ENCODE measurements around the gene PLIN1. TPM values are rescaled to one million over a fixed set of nuclear protein-coding genes. Genes with fewer than 3 reads are reported as not detected.

PLIN1 gene
- total RNA-seq, 1 donor from 2014 or later: 1.3 TPM

DNA sequence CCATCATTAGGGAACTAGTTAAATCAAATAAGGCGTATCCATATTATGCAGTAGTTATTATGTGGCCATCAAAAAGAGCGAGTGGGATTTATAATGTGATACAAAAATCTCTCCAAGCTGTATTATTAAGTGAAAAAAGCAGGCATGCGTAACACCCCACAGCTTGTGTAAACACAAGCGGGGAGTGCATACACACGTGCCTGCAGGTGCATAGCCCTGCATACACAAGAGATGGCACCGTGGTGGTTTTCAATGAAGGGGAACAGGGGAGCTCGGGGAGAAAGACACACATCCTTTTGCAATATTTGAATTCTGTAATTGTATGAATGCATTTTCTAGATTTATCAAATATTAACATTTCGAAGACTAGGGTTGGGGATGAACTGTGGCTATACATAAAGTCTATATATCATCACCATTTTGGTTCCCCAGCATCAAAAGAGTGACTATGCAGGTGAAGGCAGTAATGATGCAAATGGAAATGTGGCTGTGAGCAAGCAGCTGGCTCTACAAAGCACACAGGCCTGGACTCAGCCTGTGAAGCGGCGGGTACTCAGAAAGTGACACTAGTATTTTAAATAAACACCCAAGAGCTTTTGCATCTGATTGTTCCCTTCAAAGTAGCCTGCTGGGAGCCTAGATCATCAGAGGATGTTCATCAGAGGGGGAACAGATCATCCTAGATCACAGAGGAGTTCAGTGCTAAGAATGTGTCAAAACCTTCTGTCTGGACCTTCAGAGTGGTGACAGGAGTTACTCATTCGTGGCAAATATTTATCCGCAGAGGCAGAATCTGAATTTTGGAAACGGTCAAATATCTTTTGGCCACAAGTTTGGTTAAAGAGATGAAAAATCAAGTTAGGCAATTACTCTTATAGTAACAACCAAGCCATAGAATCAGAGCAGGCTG lies 14.5 kb downstream of the PLIN1 start:
- H3K36me3 ChIP-seq: no peaks in the 10 kb centered on the region
- H3K27me3 ChIP-seq (ENCODE audit: low read depth): no peaks in the 10 kb centered on the region
- intact Hi-C loops (cut with DNase I): no loop called here
- H3K9me3 ChIP-seq: no peaks in the 10 kb centered on the region
- no peak for DNase-seq
- peaks cover 21% of the 10 kb centered on the region for H3K4me1 ChIP-seq
- H3K4me3 ChIP-seq: peak overlapping the region; percentile 57
- TF ChIP-seq, protein P1, sequence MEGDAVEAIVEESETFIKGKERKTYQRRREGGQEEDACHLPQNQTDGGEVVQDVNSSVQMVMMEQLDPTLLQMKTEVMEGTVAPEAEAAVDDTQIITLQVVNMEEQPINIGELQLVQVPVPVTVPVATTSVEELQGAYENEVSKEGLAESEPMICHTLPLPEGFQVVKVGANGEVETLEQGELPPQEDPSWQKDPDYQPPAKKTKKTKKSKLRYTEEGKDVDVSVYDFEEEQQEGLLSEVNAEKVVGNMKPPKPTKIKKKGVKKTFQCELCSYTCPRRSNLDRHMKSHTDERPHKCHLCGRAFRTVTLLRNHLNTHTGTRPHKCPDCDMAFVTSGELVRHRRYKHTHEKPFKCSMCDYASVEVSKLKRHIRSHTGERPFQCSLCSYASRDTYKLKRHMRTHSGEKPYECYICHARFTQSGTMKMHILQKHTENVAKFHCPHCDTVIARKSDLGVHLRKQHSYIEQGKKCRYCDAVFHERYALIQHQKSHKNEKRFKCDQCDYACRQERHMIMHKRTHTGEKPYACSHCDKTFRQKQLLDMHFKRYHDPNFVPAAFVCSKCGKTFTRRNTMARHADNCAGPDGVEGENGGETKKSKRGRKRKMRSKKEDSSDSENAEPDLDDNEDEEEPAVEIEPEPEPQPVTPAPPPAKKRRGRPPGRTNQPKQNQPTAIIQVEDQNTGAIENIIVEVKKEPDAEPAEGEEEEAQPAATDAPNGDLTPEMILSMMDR (IDR thresholded peaks at IDR 0.05): no peak
- H3K27ac ChIP-seq: peak overlapping the region; percentile 84
- no peak for ATAC-seq

DNA sequence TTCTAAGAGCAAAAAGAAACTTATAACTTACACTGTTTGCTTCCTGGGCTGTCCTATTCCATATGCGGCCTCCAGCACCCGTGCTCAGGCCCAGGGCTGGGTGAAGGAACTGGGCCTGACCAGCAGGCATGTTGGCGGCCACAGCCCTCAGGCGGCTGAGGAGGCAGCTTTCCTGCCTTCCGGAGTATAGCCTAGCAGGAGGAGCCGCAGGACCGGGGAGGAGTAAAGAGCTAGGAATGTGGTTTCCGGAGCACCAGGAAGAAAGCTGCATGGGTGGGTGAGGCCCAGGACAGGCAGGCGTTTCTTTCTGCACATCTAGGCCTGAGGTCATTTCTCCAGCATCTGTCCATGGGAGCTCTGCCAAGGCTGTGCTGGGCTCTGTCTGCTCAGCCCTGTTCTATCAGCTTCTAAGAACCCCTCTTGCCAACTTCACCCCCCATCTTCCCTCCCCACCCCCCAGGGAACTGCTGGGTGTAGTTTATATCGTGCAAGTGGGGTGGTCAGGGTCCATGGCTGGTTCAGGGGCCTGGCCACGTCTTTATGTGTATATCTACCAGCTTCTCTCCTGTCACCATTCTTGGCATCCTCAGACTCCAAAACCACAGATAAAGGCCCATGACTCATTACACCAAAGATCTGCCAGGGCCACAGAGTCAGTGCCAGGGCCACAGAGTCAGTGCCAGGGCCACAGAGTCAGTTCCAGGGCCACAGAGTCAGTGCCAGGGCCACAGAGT lies 16.1 kb downstream of the PLIN1 start:
- H3K4me3 ChIP-seq: no peak overlapping the region
- intact Hi-C loops (cut with DNase I): no loop called here
- H3K9me3 ChIP-seq: no peaks in the 10 kb centered on the region
- TF ChIP-seq, protein P1 (IDR thresholded peaks at IDR 0.05): no peak
- peak overlapping the region; percentile 69 for H3K27ac ChIP-seq
- peaks cover 21% of the 10 kb centered on the region for H3K4me1 ChIP-seq
- DNase-seq (peak; percentile 47), ATAC-seq (peak; percentile 41 to 62)
- H3K36me3 ChIP-seq: no peaks in the 10 kb centered on the region
- peaks cover 4% of the 10 kb centered on the region for H3K27me3 ChIP-seq (ENCODE audit: low read depth)

DNA sequence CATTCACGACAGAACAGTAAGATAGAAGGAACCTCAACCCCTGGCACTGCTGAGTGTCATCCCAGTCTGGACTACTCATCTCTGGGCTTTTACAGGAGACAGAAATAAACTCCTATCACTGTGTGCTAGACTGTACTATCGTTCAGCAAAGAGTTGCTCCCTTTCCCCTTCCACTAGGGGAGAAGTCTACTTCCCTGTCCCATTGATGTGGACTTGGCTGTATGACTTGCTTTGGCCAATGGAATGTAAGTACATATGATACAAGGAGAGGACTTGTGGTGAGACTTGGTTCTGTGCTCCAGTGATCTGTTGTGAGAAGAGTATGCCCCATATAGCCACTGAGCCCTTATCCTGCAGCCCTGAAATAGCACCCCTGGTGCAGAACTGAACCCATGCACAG lies 18.6 kb downstream of the PLIN1 start:
- H3K27ac ChIP-seq: no peak overlapping the region
- H3K9me3 ChIP-seq: no peaks in the 10 kb centered on the region
- ATAC-seq (no peak), DNase-seq (no peak)
- intact Hi-C loops (cut with DNase I): no loop called here
- H3K4me1 ChIP-seq: peaks cover 21% of the 10 kb centered on the region
- TF ChIP-seq, protein P1 (IDR thresholded peaks at IDR 0.05): no peak
- peaks cover 16% of the 10 kb centered on the region for H3K27me3 ChIP-seq (ENCODE audit: low read depth)
- no peak overlapping the region for H3K4me3 ChIP-seq
- no peaks in the 10 kb centered on the region for H3K36me3 ChIP-seq

DNA sequence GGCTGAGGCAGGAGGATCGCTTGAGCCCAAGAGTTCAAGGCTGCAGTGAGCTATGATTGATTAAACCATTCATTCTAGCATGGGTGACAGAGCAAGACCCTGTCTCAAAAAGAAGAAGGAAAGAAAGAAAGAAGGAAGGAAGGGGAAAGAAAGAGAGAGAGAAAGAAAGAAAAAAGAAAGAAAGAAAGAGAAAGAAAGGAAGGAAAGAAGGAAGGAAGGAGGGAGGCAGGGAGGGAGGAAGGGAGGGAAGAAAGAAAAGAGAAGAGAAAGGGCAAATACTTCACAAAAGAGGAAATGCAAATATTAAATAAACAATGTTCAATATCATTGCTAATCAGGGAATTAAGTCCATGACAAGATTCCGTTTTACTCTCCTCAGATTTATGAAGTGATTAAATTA lies 19.9 kb downstream of the PLIN1 start:
- intact Hi-C loops (cut with DNase I): no loop called here
- H3K27ac ChIP-seq: no peak overlapping the region
- H3K9me3 ChIP-seq: no peaks in the 10 kb centered on the region
- H3K36me3 ChIP-seq: no peaks in the 10 kb centered on the region
- no peak for DNase-seq
- no peak overlapping the region for H3K4me3 ChIP-seq
- H3K4me1 ChIP-seq: peaks cover 16% of the 10 kb centered on the region
- TF ChIP-seq, protein P1 (IDR thresholded peaks at IDR 0.05): no peak
- H3K27me3 ChIP-seq (ENCODE audit: low read depth): peaks cover 28% of the 10 kb centered on the region
- no peak for ATAC-seq

DNA sequence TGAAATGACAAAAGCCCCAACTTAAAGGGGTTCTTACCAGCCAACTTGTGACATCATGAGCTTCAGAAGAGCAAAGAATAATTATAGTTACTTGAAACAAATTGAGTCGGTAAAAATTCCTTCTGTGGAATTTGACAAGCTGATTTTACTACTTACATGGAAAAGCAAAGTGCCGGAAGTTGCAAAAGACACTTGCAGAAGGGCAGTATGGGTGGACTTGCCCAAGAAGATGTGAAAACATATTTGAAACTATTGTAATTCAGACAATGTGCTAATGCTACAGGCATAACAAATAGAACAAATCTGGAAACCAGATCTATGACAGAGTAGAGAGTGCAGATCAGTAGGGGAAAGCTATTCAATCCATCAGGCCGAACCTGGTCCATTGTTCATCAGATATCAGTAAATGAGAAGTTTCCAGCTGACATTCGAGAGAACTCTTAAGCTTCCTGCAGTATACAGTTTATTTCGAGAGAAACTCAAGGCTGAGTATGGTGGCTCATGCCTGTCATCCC lies 21.4 kb downstream of the PLIN1 start:
- no peak for ATAC-seq
- TF ChIP-seq, protein P1 (IDR thresholded peaks at IDR 0.05): no peak
- no peak overlapping the region for H3K27ac ChIP-seq
- H3K4me3 ChIP-seq: no peak overlapping the region
- H3K27me3 ChIP-seq (ENCODE audit: low read depth): peaks cover 35% of the 10 kb centered on the region
- intact Hi-C loops (cut with DNase I): no loop called here
- no peaks in the 10 kb centered on the region for H3K9me3 ChIP-seq
- no peak for DNase-seq
- H3K36me3 ChIP-seq: no peaks in the 10 kb centered on the region
- peaks cover 12% of the 10 kb centered on the region for H3K4me1 ChIP-seq

All from lower lobe of right lung (tissue), 2 donors.